OCI-LY1 (cell line): ENCODE measurements around the gene KLHL6.
A peak's percentile ranks its signal among the peaks of the same experiment; 100 is the strongest.

Source experiments
- H2AFZ ChIP-seq: fragments of 200-600 bp; sonication (generic), shearing (Covaris generic); 2 replicates; pipeline ENCODE4 v1.6.0; 2014; ENCODE audit warnings: antibody characterized with exemption, mild to moderate bottlenecking, low read length
- H3F3A ChIP-seq: fragments of 200-600 bp; sonication (generic), shearing (Covaris generic); 2 replicates; pipeline ENCODE4 v1.6.0; 2014; ENCODE audit warnings: mild to moderate bottlenecking, antibody characterized with exemption, low read length, moderate library complexity; ENCODE audit not compliant: insufficient read depth
- H3K27ac ChIP-seq: fragments of 200-600 bp; sonication (generic); 2 replicates; pipeline ENCODE4 v1.5.1; 2014; ENCODE audit warnings: low read length, mixed run types, mild to moderate bottlenecking, low read depth; ENCODE audit not compliant: poor library complexity, severe bottlenecking
- H3K27me3 ChIP-seq: fragments of 200-600 bp; sonication (generic); 2 replicates; pipeline ENCODE4 v1.6.0; 2014; ENCODE audit warnings: antibody characterized with exemption, mild to moderate bottlenecking, low read length, moderate library complexity; ENCODE audit not compliant: insufficient read depth
- H3K36me3 ChIP-seq: fragments of 200-600 bp; sonication (generic); 2 replicates; pipeline ENCODE4 v1.6.1; 2014; ENCODE audit warnings: mild to moderate bottlenecking, antibody characterized with exemption, low read length, moderate library complexity, mixed read lengths; ENCODE audit not compliant: insufficient read depth
- H3K4me1 ChIP-seq: fragments of 200-600 bp; sonication (generic); 2 replicates; pipeline ENCODE4 v1.5.1; 2014; ENCODE audit warnings: mild to moderate bottlenecking, low read length, moderate library complexity; ENCODE audit not compliant: insufficient read depth, severe bottlenecking
- H3K4me2 ChIP-seq: fragments of 200-600 bp; sonication (generic), shearing (Covaris generic); 2 replicates; pipeline ENCODE4 v1.6.1; 2014; ENCODE audit warnings: low read length
- H3K4me3 ChIP-seq: fragments of 200-600 bp; sonication (generic); 2 replicates; pipeline ENCODE4 v1.5.1; 2014; ENCODE audit warnings: low read length, low read depth, mild to moderate bottlenecking, mixed read lengths; ENCODE audit not compliant: poor library complexity, severe bottlenecking
- H3K79me2 ChIP-seq: fragments of 200-600 bp; shearing (Covaris generic); 2 replicates; pipeline ENCODE4 v1.6.1; 2016; ENCODE audit warnings: mixed run types, low read length, mixed read lengths; ENCODE audit not compliant: insufficient read depth
- H3K9ac ChIP-seq: fragments of 200-600 bp; sonication (generic), shearing (Covaris generic); 2 replicates; pipeline ENCODE4 v1.6.1; 2014; ENCODE audit warnings: mild to moderate bottlenecking, low read length, mixed read lengths
- H3K9me2 ChIP-seq: fragments of 200-600 bp; sonication (generic), shearing (Covaris generic); 2 replicates; pipeline ENCODE4 v1.6.1; 2014; ENCODE audit warnings: low read depth, mild to moderate bottlenecking, low read length, mixed read lengths
- H3K9me3 ChIP-seq: fragments of 200-600 bp; shearing (Covaris generic); 2 replicates; pipeline ENCODE4 v1.6.1; 2014; ENCODE audit warnings: low read length, mixed read lengths
- H4K20me1 ChIP-seq: fragments of 200-600 bp; sonication (generic), shearing (Covaris generic); 2 replicates; pipeline ENCODE4 v1.6.0; 2016; ENCODE audit warnings: mild to moderate bottlenecking, low read length; ENCODE audit not compliant: insufficient read depth
- EZH2 ChIP-seq: fragments of 200-600 bp; sonication (generic), shearing (Covaris generic); IDR thresholded peaks from 2 replicates; pipeline ENCODE4 v1.8.0; 2017; ENCODE audit warnings: borderline replicate concordance, mixed run types, mild to moderate bottlenecking, antibody characterized with exemption, low read length, moderate library complexity, mixed read lengths
- TF ChIP-seq, protein P1 (sequence below): fragments of 200-600 bp; sonication (generic), shearing (Covaris generic); IDR thresholded peaks from 2 replicates; pipeline ENCODE4 v1.5.1; 2017; ENCODE audit warnings: mild to moderate bottlenecking, antibody characterized with exemption, low read length, moderate library complexity, mixed read lengths

Gene KLHL6

DNA sequence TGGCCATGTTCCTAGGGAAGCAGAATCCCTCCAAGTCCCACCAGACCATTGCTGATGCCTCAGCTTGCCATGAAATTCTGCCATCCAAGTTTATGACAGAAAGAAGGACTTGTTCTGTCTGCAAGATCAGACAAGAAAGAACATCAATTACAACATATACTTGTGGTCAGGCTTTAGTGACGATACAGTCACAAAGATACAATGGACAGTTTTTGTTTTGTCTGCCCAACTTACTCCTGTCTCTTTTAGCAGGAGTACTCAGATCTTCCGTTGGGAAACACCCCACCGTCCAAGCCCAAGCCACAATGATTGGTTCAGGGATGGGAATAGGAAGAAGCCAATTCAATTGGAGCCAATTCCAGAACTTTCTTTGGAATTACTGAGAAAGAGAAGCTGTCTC is 15.7 kb downstream of the KLHL6 start:
- Histone ChIP-seq H3F3A (peaks cover 13% of the 10 kb centered on the region), H2AFZ (no peak overlapping the region), H3K79me2 (peaks cover 88% of the 10 kb centered on the region), H3K27ac (peak overlapping the region; percentile 96), H3K9me3 (no peaks in the 10 kb centered on the region), H3K9me2 (no peaks in the 10 kb centered on the region), H4K20me1 (no peaks in the 10 kb centered on the region), H3K9ac (peak overlapping the region; percentile 44; the same call in 1 of the 2 replicates), H3K4me2 (peak overlapping the region; percentile 59; the same call in 1 of the 2 replicates), H3K4me1 (peaks cover 100% of the 10 kb centered on the region), H3K36me3 (peaks cover 44% of the 10 kb centered on the region), H3K27me3 (no peaks in the 10 kb centered on the region), H3K4me3 (peak overlapping the region; percentile 3)
- no peak for TF ChIP-seq EZH2
- TF ChIP-seq, protein P1, sequence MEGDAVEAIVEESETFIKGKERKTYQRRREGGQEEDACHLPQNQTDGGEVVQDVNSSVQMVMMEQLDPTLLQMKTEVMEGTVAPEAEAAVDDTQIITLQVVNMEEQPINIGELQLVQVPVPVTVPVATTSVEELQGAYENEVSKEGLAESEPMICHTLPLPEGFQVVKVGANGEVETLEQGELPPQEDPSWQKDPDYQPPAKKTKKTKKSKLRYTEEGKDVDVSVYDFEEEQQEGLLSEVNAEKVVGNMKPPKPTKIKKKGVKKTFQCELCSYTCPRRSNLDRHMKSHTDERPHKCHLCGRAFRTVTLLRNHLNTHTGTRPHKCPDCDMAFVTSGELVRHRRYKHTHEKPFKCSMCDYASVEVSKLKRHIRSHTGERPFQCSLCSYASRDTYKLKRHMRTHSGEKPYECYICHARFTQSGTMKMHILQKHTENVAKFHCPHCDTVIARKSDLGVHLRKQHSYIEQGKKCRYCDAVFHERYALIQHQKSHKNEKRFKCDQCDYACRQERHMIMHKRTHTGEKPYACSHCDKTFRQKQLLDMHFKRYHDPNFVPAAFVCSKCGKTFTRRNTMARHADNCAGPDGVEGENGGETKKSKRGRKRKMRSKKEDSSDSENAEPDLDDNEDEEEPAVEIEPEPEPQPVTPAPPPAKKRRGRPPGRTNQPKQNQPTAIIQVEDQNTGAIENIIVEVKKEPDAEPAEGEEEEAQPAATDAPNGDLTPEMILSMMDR, result no peak

DNA sequence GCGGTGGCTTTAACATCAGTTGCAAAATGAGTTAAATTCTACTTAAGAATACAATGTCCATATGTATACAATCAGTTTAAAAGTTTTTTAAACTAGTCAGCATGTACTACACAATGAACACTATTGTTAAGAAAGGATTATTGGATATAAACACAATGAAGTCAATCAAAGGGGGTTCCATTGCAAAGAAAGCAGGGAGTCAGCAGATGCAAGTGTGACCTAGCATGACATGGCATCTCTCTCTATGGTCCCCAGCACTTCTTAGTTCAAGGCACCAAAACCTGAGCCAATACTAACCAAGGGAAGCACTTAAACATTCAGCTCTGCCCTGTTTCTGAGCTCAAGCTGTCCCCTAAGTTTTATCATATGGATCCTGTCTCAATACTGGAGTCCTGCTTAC is 17.0 kb downstream of the KLHL6 start:
- Histone ChIP-seq H3K36me3 (peaks cover 34% of the 10 kb centered on the region), H3K4me3 (peak overlapping the region; percentile 57), H3K9ac (peak overlapping the region; percentile 78), H3K9me2 (no peaks in the 10 kb centered on the region), H2AFZ (no peak overlapping the region), H3K4me2 (peak overlapping the region; percentile 82), H3K27me3 (no peaks in the 10 kb centered on the region), H3K27ac (peak overlapping the region; percentile 96), H3K4me1 (peaks cover 99% of the 10 kb centered on the region), H3K9me3 (no peaks in the 10 kb centered on the region), H3F3A (peaks cover 13% of the 10 kb centered on the region), H4K20me1 (no peaks in the 10 kb centered on the region), H3K79me2 (peaks cover 86% of the 10 kb centered on the region)
- TF ChIP-seq EZH2, result no peak
- TF ChIP-seq, protein P1, result no peak

DNA sequence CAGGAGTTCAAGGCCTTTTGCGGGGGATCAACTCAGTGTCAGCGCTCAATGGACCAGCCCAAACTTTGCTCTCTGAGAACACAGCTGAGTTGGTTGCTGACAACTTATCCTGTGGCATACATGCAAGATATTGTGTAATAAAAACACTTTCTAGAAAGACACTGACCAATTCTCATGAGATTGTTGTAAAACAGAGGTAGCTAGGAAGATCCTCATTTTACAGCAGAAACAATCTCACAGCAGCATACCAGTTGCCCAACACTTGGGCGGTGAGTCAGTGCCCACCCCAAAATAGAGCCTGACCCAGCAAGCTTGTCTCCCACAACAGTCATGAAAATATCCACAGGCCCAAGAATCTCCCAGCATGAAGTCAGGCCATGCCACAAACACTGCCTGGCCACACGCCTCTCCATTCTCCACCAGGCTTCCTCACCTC is 18.2 kb downstream of the KLHL6 start:
- no peak for TF ChIP-seq EZH2
- TF ChIP-seq, protein P1, result no peak
- peaks cover 99% of the 10 kb centered on the region for H3K4me1 ChIP-seq
- peaks cover 13% of the 10 kb centered on the region for H3F3A ChIP-seq
- peaks cover 30% of the 10 kb centered on the region for H3K36me3 ChIP-seq
- peak overlapping the region; percentile 96 for H3K27ac ChIP-seq
- H3K9me3 ChIP-seq, result no peaks in the 10 kb centered on the region
- H3K27me3 ChIP-seq, result no peaks in the 10 kb centered on the region
- peak overlapping the region; percentile 57 for H3K4me3 ChIP-seq
- H2AFZ ChIP-seq, result no peak overlapping the region
- H3K9me2 ChIP-seq, result no peaks in the 10 kb centered on the region
- H3K4me2 ChIP-seq, result peak overlapping the region; percentile 82
- peaks cover 86% of the 10 kb centered on the region for H3K79me2 ChIP-seq
- no peaks in the 10 kb centered on the region for H4K20me1 ChIP-seq
- peak overlapping the region; percentile 78 for H3K9ac ChIP-seq
